Mesenchymal stem cell (in vitro differentiated cells and primary cell): ENCODE results near the gene SCLY.

Experiments used
- DNase-seq: peaks from one replicate; pipeline ENCODE4 v3.0.0-alpha.2; 2013
- H2AFZ ChIP-seq: one replicate; pipeline ENCODE4 v1.6.1; 2013; ENCODE audit warnings: low read depth, mild to moderate bottlenecking, control low read depth, inconsistent platforms, low read length, moderate library complexity
- H2AK5ac ChIP-seq: 2 replicates; pipeline ENCODE4 v1.6.1; 2013; ENCODE audit warnings: low read length, moderate library complexity, mild to moderate bottlenecking, inconsistent platforms; ENCODE audit not compliant: severe bottlenecking
- H2BK120ac ChIP-seq: one replicate; pipeline ENCODE4 v1.6.1; 2013; ENCODE audit warnings: low read depth, mild to moderate bottlenecking, inconsistent platforms, low read length, moderate library complexity
- H2BK12ac ChIP-seq, 2 experiments: one replicate each; pipeline ENCODE4 v1.6.1; 2013; ENCODE audit warnings: inconsistent platforms in 2 of 2, low read length in 2 of 2, mild to moderate bottlenecking in 2 of 2, moderate library complexity in 2 of 2, control low read depth in 1 of 2
- H2BK15ac ChIP-seq: one replicate; pipeline ENCODE4 v1.6.1; 2013; ENCODE audit warnings: mild to moderate bottlenecking, low read depth, inconsistent platforms; ENCODE audit not compliant: poor library complexity, severe bottlenecking
- H2BK5ac ChIP-seq: 2 replicates; pipeline ENCODE4 v1.6.1; 2013; ENCODE audit warnings: low read depth, mild to moderate bottlenecking, low read length, control low read depth, inconsistent platforms; ENCODE audit not compliant: poor library complexity, severe bottlenecking
- H3K14ac ChIP-seq, 2 experiments: one replicate each; pipeline ENCODE4 v1.6.1; 2013; ENCODE audit warnings: inconsistent platforms in 2 of 2, low read length in 2 of 2, control low read depth in 1 of 2, mild to moderate bottlenecking in 1 of 2, moderate library complexity in 1 of 2
- H3K18ac ChIP-seq, 2 experiments: one replicate each; pipeline ENCODE4 v1.6.1; 2013; ENCODE audit warnings: inconsistent platforms in 2 of 2, low read length in 2 of 2, control low read depth in 1 of 2, low read depth in 1 of 2, mild to moderate bottlenecking in 1 of 2
- H3K23ac ChIP-seq, 2 experiments: one replicate each; pipeline ENCODE4 v1.6.1; 2013; ENCODE audit warnings: inconsistent platforms in 2 of 2, low read length in 2 of 2, mild to moderate bottlenecking in 2 of 2, moderate library complexity in 2 of 2, control low read depth in 1 of 2
- H3K27ac ChIP-seq: 2 replicates; pipeline ENCODE4 v1.5.1; 2013; ENCODE audit warnings: mild to moderate bottlenecking, moderate library complexity, low read length, control low read depth, inconsistent platforms; ENCODE audit not compliant: poor library complexity, severe bottlenecking
- H3K27me3 ChIP-seq, 2 experiments: 2 replicates each; pipeline versions ENCODE4 v1.6.1 to v1.7.0; 2013; ENCODE audit warnings: low read length in 2 of 2, mild to moderate bottlenecking in 2 of 2, moderate library complexity in 2 of 2, control low read depth in 1 of 2, inconsistent platforms in 1 of 2; ENCODE audit not compliant: control insufficient read depth in 1 of 2, insufficient read depth in 1 of 2
- H3K36me3 ChIP-seq, 2 experiments: 2 replicates each; pipeline versions ENCODE4 v1.6.1 to v1.7.0; 2013; ENCODE audit warnings: low read length in 2 of 2, control low read depth in 1 of 2, inconsistent platforms in 1 of 2, low read depth in 1 of 2, mild to moderate bottlenecking in 1 of 2; ENCODE audit not compliant: insufficient read depth in 2 of 2, control insufficient read depth in 1 of 2
- H3K4ac ChIP-seq, 2 experiments: one replicate each; pipeline ENCODE4 v1.6.1; 2013; ENCODE audit warnings: inconsistent platforms in 2 of 2, low read length in 2 of 2, mild to moderate bottlenecking in 2 of 2, moderate library complexity in 2 of 2, control low read depth in 1 of 2, low read depth in 1 of 2
- H3K4me1 ChIP-seq: 2 replicates; pipeline ENCODE4 v1.6.1; 2013; ENCODE audit warnings: low read depth, low read length, control low read depth; ENCODE audit not compliant: control insufficient read depth, insufficient read depth
- H3K4me2 ChIP-seq: 2 replicates; pipeline ENCODE4 v1.6.1; 2013; ENCODE audit warnings: low read length, mild to moderate bottlenecking, inconsistent platforms; ENCODE audit not compliant: poor library complexity, severe bottlenecking
- H3K4me3 ChIP-seq, 2 experiments: 2 replicates each; pipeline versions ENCODE4 v1.5.1 to v1.7.0; 2013; ENCODE audit warnings: low read length in 2 of 2, mild to moderate bottlenecking in 2 of 2, control low read depth in 1 of 2, low read depth in 1 of 2; ENCODE audit not compliant: insufficient read depth in 1 of 2
- H3K79me1 ChIP-seq: replicated peaks from 2 replicates; pipeline ENCODE4 v1.6.1; 2013; ENCODE audit warnings: mild to moderate bottlenecking, control low read depth, low read length, inconsistent platforms; ENCODE audit not compliant: poor library complexity, severe bottlenecking
- H3K9ac ChIP-seq: 2 replicates; pipeline ENCODE4 v1.7.0; 2013; ENCODE audit warnings: mild to moderate bottlenecking, low read length, moderate library complexity
- H3K9me3 ChIP-seq: 2 replicates; pipeline ENCODE4 v1.7.0; 2013; ENCODE audit warnings: mild to moderate bottlenecking, low read length; ENCODE audit not compliant: control insufficient read depth
- H4K8ac ChIP-seq: one replicate; pipeline ENCODE4 v1.6.1; 2013; ENCODE audit warnings: inconsistent platforms, mild to moderate bottlenecking, low read length, moderate library complexity
- H4K91ac ChIP-seq: one replicate; pipeline ENCODE4 v1.6.1; 2013; ENCODE audit warnings: mild to moderate bottlenecking, low read length, inconsistent platforms
- WGBS: methylation state at CpG from one replicate; pipeline ENCODE4 v1.1.7; 2013; ENCODE audit warnings: mixed read lengths; 5-methylcytosine and 5-hydroxymethylcytosine counted together

SCLY gene

DNA sequence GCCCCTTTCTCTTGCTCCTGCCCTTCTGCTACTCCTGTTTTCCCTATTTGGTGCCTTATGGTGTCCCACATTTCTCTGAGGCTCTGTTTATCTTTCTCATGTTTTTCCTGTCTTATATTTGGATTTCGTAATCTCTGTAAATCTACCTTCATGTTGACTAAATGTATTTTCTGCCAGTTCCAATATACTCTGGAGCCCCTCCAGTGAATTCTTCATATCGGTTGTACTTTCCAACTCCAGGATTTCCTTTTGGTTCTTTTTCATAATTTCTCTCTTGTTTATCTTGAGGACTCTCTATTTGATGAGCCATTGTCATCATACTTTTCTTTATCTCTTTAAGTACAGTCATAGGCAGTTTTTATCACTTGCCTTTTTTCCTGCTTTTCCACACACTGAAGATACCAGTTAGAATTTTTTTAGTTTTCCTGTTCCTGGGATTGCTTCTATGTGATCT, 19.1 kb downstream of the SCLY start:
- Histone ChIP-seq H3K18ac (no peak overlapping the region), H3K4me2 (no peak overlapping the region), H2AK5ac (no peak overlapping the region), H3K4me1 (no peaks in the 10 kb centered on the region), H3K23ac (no peak overlapping the region), H3K9me3 (no peaks in the 10 kb centered on the region), H4K91ac (no peak overlapping the region), H3K9ac (no peak overlapping the region), H3K27me3 (no peaks in the 10 kb centered on the region), H2BK5ac (no peak overlapping the region), H2BK120ac (no peak overlapping the region), H2BK15ac (no peak overlapping the region), H3K4me3 (no peak overlapping the region), H4K8ac (no peak overlapping the region), H3K79me1 (peaks cover 7% of the 10 kb centered on the region), H3K27ac (no peak overlapping the region), H3K14ac (no peak overlapping the region), H3K4ac (no peak overlapping the region), H3K36me3 (peaks cover 35 to 38% of the 10 kb centered on the region in 2 experiments), H2BK12ac (no peak overlapping the region), H2AFZ (no peak overlapping the region)
- WGBS: 94% methylated on average over 2 of the region's 2 CpGs
- no peak for DNase-seq

DNA sequence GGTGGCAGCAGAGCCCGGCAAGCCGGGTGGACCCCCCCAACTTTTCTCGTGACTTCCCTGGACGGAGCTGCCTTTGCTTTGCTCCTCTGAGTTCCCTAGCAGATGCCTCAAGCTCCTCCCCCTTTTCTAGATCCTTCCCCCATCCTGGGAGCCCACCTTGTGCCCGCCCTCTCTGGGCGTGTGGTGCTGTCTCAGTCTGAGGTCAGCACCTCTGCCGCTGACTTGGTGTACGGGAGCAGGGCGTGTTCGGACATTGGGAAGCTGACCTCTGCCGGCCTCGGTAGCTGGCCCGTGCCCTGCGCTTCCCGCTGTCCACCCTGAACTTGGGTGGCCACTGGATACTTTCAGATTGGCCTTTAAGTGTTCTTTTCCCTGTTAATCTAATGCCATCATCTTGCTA, 19.7 kb downstream of the SCLY start:
- Histone ChIP-seq H3K79me1 (peaks cover 7% of the 10 kb centered on the region), H3K9ac (no peak overlapping the region), H4K8ac (no peak overlapping the region), H3K4ac (no peak overlapping the region), H3K23ac (no peak overlapping the region), H2BK12ac (no peak overlapping the region), H2BK5ac (no peak overlapping the region), H2AFZ (no peak overlapping the region), H3K18ac (peak overlapping the region in 1 of 2 experiments; percentile 11), H3K27me3 (no peaks in the 10 kb centered on the region), H3K36me3 (peaks cover 34 to 35% of the 10 kb centered on the region in 2 experiments), H2BK120ac (no peak overlapping the region), H3K27ac (no peak overlapping the region), H2AK5ac (no peak overlapping the region), H4K91ac (peak overlapping the region; percentile 65), H3K4me3 (no peak overlapping the region), H2BK15ac (no peak overlapping the region), H3K9me3 (no peaks in the 10 kb centered on the region), H3K4me2 (no peak overlapping the region), H3K4me1 (no peaks in the 10 kb centered on the region), H3K14ac (no peak overlapping the region)
- WGBS: 97% methylated on average over 15 of the region's 15 CpGs
- DNase-seq: no peak

DNA sequence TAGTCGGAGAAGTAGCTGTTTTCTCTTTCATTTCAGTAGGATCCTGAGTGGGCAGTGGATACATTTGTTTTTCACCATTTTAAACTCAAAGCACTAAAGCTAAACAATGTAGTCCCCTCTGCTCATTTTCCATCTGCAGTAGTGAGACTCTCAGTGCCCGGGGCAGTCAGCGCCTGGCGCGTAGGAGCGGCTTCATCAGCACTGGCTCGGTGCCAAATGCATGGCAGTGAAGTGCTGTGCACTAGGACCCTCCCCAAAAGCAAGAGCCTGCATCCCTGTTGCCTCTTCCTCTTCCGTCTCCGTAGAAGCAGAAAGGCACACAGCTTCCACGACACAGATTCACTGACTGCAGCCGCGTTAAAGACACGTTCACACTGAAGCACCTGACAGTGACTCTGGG, 20.3 kb downstream of the SCLY start:
- H3K4ac ChIP-seq: no peak overlapping the region
- peaks cover 7% of the 10 kb centered on the region for H3K79me1 ChIP-seq
- H3K27ac ChIP-seq: no peak overlapping the region
- H2BK15ac ChIP-seq: no peak overlapping the region
- no peak overlapping the region for H2AFZ ChIP-seq
- DNase-seq: no peak
- no peak overlapping the region for H3K23ac ChIP-seq
- no peak overlapping the region for H3K14ac ChIP-seq
- H4K8ac ChIP-seq: no peak overlapping the region
- no peaks in the 10 kb centered on the region for H3K27me3 ChIP-seq
- H3K4me3 ChIP-seq: no peak overlapping the region
- 98% methylated on average over 12 of the region's 13 CpGs for WGBS
- no peak overlapping the region for H3K18ac ChIP-seq
- H2BK12ac ChIP-seq: no peak overlapping the region
- H3K4me2 ChIP-seq: no peak overlapping the region
- H3K9ac ChIP-seq: no peak overlapping the region
- no peak overlapping the region for H2AK5ac ChIP-seq
- H3K9me3 ChIP-seq: no peaks in the 10 kb centered on the region
- no peak overlapping the region for H2BK5ac ChIP-seq
- H3K4me1 ChIP-seq: no peaks in the 10 kb centered on the region
- H4K91ac ChIP-seq: no peak overlapping the region
- H3K36me3 ChIP-seq: peaks cover 35 to 37% of the 10 kb centered on the region in 2 experiments
- no peak overlapping the region for H2BK120ac ChIP-seq

DNA sequence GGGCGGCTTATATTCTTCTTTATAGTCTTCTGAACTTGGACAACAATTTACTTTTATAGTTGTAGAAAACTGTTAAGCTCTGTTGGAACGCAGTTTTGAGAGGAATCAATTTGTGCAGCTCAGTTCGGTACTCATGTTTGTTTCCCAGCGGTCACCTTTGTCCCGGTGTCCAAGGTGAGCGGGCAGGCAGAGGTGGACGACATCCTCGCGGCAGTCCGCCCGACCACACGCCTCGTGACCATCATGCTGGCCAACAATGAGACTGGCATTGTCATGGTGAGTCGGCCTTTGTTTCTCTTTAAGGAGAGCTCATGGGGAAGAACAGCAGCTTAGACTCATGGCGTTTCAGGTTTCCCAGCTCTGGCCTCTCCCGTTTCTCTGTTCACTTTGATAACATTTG, 20.8 kb downstream of the SCLY start:
- Histone ChIP-seq H3K36me3 (peaks cover 35 to 37% of the 10 kb centered on the region in 2 experiments), H3K4ac (no peak overlapping the region), H2BK15ac (no peak overlapping the region), H2AK5ac (no peak overlapping the region), H3K4me2 (no peak overlapping the region), H4K8ac (no peak overlapping the region), H3K79me1 (peaks cover 7% of the 10 kb centered on the region), H3K27me3 (no peaks in the 10 kb centered on the region), H3K27ac (no peak overlapping the region), H2BK5ac (no peak overlapping the region), H2BK120ac (no peak overlapping the region), H3K9ac (no peak overlapping the region), H3K9me3 (no peaks in the 10 kb centered on the region), H2BK12ac (no peak overlapping the region), H3K4me3 (no peak overlapping the region), H4K91ac (no peak overlapping the region), H3K23ac (no peak overlapping the region), H2AFZ (no peak overlapping the region), H3K18ac (no peak overlapping the region), H3K4me1 (no peaks in the 10 kb centered on the region), H3K14ac (no peak overlapping the region)
- DNase-seq: no peak
- WGBS: 98% methylated on average over 15 of the region's 16 CpGs
